ENCODE measurements around the gene CASP8AP2.
A peak's percentile ranks its signal among the peaks of the same experiment; 100 is the strongest.
"Not testable (repeated sequence)": the region's sequence is repeated elsewhere in the genome, so short reads cannot be mapped to it uniquely, and the experiment has no call there.

The CASP8AP2 gene

GRCh38 chr6:89888871-89889270 lies 59.2 kb downstream of the CASP8AP2 start:
- no peak overlapping the region for H3K9ac ChIP-seq (ENCODE audit: low read depth, low read length, poor library complexity, severe bottlenecking)
- H3K36me3 ChIP-seq (ENCODE audit: insufficient read depth, low read length), result no peaks in the 10 kb centered on the region
- H3K4me2 ChIP-seq (ENCODE audit: low read depth, low read length, poor library complexity, severe bottlenecking), result no peak overlapping the region
- H3K27me3 ChIP-seq (ENCODE audit: insufficient read depth, low read length, poor library complexity, severe bottlenecking), result no peaks in the 10 kb centered on the region
- H3K4me3 ChIP-seq (ENCODE audit: low read length, poor library complexity, severe bottlenecking), result no peak overlapping the region
- H3F3A ChIP-seq (ENCODE audit: low read depth), result no peaks in the 10 kb centered on the region
- H2AFZ ChIP-seq (ENCODE audit: low read length), result no peak overlapping the region
- H4K20me1 ChIP-seq (ENCODE audit: insufficient read depth, low read length, poor library complexity, severe bottlenecking), result no peaks in the 10 kb centered on the region
- TF ChIP-seq EZH2phosphoT487 (IDR thresholded peaks at IDR 0.05; ENCODE audit: borderline replicate concordance), result no peak
- TF ChIP-seq, protein P1, sequence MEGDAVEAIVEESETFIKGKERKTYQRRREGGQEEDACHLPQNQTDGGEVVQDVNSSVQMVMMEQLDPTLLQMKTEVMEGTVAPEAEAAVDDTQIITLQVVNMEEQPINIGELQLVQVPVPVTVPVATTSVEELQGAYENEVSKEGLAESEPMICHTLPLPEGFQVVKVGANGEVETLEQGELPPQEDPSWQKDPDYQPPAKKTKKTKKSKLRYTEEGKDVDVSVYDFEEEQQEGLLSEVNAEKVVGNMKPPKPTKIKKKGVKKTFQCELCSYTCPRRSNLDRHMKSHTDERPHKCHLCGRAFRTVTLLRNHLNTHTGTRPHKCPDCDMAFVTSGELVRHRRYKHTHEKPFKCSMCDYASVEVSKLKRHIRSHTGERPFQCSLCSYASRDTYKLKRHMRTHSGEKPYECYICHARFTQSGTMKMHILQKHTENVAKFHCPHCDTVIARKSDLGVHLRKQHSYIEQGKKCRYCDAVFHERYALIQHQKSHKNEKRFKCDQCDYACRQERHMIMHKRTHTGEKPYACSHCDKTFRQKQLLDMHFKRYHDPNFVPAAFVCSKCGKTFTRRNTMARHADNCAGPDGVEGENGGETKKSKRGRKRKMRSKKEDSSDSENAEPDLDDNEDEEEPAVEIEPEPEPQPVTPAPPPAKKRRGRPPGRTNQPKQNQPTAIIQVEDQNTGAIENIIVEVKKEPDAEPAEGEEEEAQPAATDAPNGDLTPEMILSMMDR (conservative IDR thresholded peaks at IDR 0.05; ENCODE audit: low read length), result no peak
- H3K79me2 ChIP-seq (ENCODE audit: insufficient read depth, low read length), result no peaks in the 10 kb centered on the region
- H3K9me2 ChIP-seq (replicated peaks; ENCODE audit: low read depth, low read length), result no peaks in the 10 kb centered on the region
- no peaks in the 10 kb centered on the region for H3K9me3 ChIP-seq (ENCODE audit: insufficient read depth, low read depth, low read length)
- H3K4me1 ChIP-seq (ENCODE audit: insufficient read depth, low read length, poor library complexity, severe bottlenecking), result no peaks in the 10 kb centered on the region

DNA sequence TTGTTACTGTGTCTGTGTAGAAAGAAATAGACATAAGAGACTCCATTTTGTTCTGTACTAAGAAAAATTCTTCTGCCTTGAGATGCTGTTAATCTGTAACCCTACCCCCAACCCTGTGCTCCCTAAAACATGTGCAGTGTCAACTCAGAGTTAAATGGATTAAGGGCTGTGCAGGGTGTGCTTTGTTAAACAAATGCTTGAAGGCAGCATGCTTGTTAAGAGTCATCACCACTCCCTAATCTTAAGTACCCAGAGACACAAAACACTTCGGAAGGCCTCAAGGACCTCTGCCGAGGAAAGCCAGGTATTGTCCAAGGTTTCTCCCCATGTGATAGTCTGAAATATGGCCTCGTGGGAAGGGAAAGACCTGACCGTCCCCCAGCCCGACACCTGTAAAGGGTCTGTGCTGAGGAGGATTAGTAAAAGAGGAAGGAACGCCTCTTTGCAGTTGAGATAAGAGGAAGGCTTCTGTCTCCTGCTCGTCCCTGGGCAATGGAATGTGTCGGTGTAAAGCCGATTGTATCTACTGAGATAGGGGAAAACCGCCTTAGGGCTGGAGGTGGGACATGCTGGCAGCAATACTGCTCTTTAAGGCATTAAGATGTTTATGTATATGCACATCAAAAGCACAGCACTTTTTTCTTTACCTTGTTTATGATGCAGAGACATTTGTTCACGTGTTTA lies 61.3 kb downstream of the CASP8AP2 start:
- not testable (repeated sequence) for H3K9me2 ChIP-seq (replicated peaks; ENCODE audit: low read depth, low read length); H3K4me3 ChIP-seq (ENCODE audit: low read length, poor library complexity, severe bottlenecking); H2AFZ ChIP-seq (ENCODE audit: low read length); H3K36me3 ChIP-seq (ENCODE audit: insufficient read depth, low read length); H3K9ac ChIP-seq (ENCODE audit: low read depth, low read length, poor library complexity, severe bottlenecking); H3F3A ChIP-seq (ENCODE audit: low read depth); H3K27me3 ChIP-seq (ENCODE audit: insufficient read depth, low read length, poor library complexity, severe bottlenecking); H3K4me1 ChIP-seq (ENCODE audit: insufficient read depth, low read length, poor library complexity, severe bottlenecking); H3K79me2 ChIP-seq (ENCODE audit: insufficient read depth, low read length); H4K20me1 ChIP-seq (ENCODE audit: insufficient read depth, low read length, poor library complexity, severe bottlenecking); H3K9me3 ChIP-seq (ENCODE audit: insufficient read depth, low read depth, low read length); H3K4me2 ChIP-seq (ENCODE audit: low read depth, low read length, poor library complexity, severe bottlenecking)

DNA sequence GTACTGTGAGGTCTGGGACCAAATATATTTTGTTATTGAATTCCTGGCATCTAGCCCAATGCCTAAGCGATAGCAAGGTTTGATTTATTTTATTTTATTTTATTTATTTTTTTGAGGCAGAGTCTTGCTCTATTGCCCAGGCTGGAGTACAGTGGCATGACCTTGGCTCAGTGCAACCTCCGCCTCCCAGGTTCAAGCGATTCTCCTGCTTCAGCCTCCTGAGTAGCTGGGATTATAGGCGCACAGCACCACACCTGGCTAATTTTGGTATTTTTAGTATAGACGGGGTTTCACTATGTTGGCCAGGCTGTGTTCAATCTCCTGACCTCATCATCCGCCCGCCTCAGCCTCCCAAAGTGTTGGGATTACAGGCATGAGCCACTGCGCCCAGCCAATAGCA lies 62.9 kb downstream of the CASP8AP2 start:
- not testable (repeated sequence) for H3K9me3 ChIP-seq (ENCODE audit: insufficient read depth, low read depth, low read length); H3K4me3 ChIP-seq (ENCODE audit: low read length, poor library complexity, severe bottlenecking); H3K79me2 ChIP-seq (ENCODE audit: insufficient read depth, low read length); H3F3A ChIP-seq (ENCODE audit: low read depth); H3K9ac ChIP-seq (ENCODE audit: low read depth, low read length, poor library complexity, severe bottlenecking); H3K27me3 ChIP-seq (ENCODE audit: insufficient read depth, low read length, poor library complexity, severe bottlenecking); H4K20me1 ChIP-seq (ENCODE audit: insufficient read depth, low read length, poor library complexity, severe bottlenecking); H3K9me2 ChIP-seq (replicated peaks; ENCODE audit: low read depth, low read length); H3K4me1 ChIP-seq (ENCODE audit: insufficient read depth, low read length, poor library complexity, severe bottlenecking); H3K4me2 ChIP-seq (ENCODE audit: low read depth, low read length, poor library complexity, severe bottlenecking); H3K36me3 ChIP-seq (ENCODE audit: insufficient read depth, low read length); H2AFZ ChIP-seq (ENCODE audit: low read length)
- TF ChIP-seq, protein P1 (conservative IDR thresholded peaks at IDR 0.05; ENCODE audit: low read length), result peak; percentile 41; the same call in 1 of the 2 replicates

DNA sequence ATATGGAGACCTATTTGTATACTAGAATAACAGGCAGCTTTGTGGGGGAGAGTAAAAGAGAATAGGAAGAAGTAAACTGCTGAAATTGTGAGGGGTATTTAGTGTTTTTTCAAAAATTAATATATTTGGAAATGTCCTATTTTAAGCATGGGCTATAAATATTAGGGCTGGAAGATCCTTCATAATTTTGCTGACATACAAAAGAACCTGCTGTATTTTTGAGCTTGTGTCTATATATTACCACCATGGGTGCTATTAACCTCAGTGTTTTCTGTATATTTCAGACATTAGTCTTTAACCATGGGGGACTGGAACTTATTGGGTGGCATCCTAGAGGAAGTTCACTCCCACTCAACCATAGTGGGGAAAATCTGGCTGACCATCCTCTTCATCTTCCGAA lies 64.5 kb downstream of the CASP8AP2 start, which contains the start of gene GJA10:
Gene GJA10, plus strand, starts transcription at position 301 of the 400 bp plus-strand sequence. Its CDS starts 0 bp downstream, at position 301.
- Histone ChIP-seq H3K9me2 (replicated peaks; ENCODE audit: low read depth, low read length) (no peaks in the 10 kb centered on the region), H3K4me1 (ENCODE audit: insufficient read depth, low read length, poor library complexity, severe bottlenecking) (no peaks in the 10 kb centered on the region), H3K79me2 (ENCODE audit: insufficient read depth, low read length) (no peaks in the 10 kb centered on the region), H2AFZ (ENCODE audit: low read length) (no peak within 1 kb of the TSS), H3K36me3 (ENCODE audit: insufficient read depth, low read length) (no peaks in the 10 kb centered on the region), H3K9me3 (ENCODE audit: insufficient read depth, low read depth, low read length) (no peaks in the 10 kb centered on the region), H3K4me3 (ENCODE audit: low read length, poor library complexity, severe bottlenecking) (no peak within 1 kb of the TSS), H3K4me2 (ENCODE audit: low read depth, low read length, poor library complexity, severe bottlenecking) (no peak within 1 kb of the TSS), H3K9ac (ENCODE audit: low read depth, low read length, poor library complexity, severe bottlenecking) (no peak within 1 kb of the TSS), H3F3A (ENCODE audit: low read depth) (no peaks in the 10 kb centered on the region), H3K27me3 (ENCODE audit: insufficient read depth, low read length, poor library complexity, severe bottlenecking) (no peaks in the 10 kb centered on the region), H4K20me1 (ENCODE audit: insufficient read depth, low read length, poor library complexity, severe bottlenecking) (no peaks in the 10 kb centered on the region)
- no peak for TF ChIP-seq EZH2phosphoT487 (IDR thresholded peaks at IDR 0.05; ENCODE audit: borderline replicate concordance)
- TF ChIP-seq, protein P1 (conservative IDR thresholded peaks at IDR 0.05; ENCODE audit: low read length), result no peak

Measured in Loucy (cell line).